ENCODE data around the gene ROBO1. TPM values are rescaled to one million over a fixed set of nuclear protein-coding genes. Genes with fewer than 3 reads are reported as not detected.
"Not testable (repeated sequence)": the region's sequence is repeated elsewhere in the genome, so short reads cannot be mapped to it uniquely, and the experiment has no call there.

The ROBO1 gene
- total RNA-seq, 1 donor from 2014 or later = 18.7 TPM

DNA sequence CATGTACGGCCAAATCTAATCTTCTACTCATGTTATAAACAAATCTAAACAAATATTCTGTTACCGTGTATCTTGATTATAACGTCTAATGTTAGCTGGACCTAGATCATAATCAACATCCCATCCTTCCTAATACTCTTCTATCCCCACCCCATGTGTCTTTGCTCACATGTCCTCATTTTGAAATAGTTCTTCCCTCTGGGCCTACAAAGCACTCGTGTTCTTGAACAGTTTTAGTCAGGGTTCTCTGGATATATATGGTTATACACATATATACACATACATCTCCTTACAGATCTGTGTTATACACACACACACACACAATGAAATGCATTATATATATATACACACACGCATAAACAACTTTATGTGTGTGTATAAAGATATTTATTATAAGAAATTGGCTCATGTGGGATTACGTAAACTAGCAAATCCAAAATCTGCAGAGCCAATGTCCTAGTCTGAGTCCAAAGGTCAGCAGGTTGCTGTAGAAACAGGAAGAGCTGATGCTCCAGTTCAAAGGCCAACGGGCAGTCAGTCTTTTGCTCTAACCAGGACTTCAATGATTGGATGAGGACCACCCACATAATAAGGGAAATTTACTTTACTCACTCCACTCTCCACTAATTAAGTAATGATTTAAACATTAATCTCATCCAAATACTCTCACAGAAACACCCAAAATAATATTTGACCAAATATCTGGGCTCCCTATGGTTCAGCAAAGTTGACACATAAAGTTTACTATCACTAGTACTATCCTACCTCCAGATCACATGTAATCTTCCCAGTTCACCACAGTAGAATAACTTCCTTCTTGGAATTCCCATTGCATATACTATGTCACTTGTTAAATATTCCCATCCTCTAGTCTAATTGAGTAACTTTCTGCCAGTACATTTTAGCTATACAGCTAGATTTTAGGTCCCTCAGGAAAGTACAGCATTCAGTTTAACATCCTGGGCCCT lies 450.0 kb downstream of the ROBO1 start:
- DNase-seq (ENCODE audit: low read depth) = no peak

DNA sequence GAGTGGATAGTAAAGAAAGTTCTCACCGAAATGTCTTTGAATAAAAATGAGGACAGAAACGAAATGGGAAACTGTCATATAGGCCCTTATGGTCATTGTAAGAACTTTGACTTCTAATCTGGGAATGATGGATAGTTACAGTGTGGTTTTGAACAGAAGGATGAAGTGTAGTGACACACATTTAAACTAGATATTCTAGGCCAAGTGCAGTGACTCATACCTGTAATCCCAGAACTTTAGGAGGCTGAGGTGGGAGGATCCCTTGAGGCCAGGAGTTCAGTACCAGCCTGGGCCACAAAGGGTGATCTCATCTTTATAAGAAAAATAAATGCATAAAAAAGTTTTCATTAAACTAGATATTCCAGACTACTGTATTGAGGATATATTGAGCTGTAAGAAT lies 452.8 kb downstream of the ROBO1 start:
- DNase-seq (ENCODE audit: low read depth) = no peak

DNA sequence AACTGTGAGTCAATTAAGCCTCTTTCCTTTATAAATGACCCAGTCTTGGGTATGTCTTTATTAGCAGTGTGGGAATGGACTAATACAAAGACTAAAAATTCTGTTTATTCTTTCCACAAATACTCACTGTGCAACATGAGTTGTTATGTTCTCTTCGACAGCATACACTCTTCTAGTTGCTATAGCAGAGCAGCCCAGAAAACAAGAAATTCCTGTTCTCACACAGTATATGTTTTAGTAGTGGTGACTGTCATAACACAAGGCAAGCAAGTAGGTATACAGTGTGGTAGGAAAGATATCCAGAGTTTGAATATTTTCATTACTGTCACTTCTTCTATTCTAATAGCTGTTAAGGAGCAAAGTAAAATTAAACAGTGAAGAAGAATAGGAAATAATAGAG lies 453.3 kb downstream of the ROBO1 start:
- no peak for DNase-seq (ENCODE audit: low read depth)

DNA sequence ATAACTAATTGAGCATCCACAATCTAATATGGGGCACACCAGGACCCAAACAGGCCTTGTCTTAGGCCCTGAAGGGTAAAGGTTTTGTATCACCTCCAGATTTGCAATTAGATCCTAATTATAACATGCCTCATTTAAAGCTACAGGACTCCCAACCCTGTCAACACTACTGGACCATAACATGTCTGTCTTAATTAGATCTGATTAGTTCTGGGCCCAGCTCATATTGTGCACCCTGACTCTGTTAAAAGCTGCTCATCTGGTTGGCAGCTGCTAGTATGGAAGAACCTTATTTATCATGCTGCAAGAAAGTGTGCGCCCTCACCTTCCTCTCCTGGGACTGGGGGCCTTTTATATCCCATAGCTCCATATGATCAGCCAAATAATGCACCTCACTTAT lies 457.8 kb downstream of the ROBO1 start:
- DNase-seq (ENCODE audit: low read depth) = no peak

DNA sequence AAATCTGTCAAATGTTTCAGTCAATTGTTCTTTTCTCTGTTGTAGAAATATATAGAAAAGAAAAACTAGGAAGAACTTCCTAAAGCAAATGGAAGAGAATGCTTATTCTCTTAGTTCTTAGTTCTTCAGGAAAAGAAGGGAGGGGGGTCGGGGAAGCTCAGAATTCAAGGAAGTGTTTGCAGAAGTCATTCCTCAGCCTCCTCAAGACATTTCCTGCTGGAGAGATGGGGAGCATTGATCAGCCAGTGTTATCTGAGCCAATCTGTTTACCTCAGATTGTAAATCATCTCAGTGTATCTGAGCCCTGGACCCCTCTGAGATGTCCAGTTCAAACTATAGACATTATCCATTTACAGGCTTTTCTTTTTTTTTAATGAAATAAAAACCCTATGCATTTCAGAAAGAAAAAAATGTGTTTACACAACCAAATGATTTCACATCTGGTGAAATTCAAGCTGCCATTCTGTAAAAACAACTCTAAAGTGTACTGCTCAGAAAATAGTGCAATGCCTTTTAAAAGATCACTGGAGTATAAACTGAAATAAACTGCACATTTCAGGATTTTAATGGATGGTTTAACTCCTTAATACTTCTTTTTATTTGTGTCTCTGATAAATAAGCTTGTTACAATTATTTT lies 460.7 kb downstream of the ROBO1 start:
- no peak for DNase-seq (ENCODE audit: low read depth)

DNA sequence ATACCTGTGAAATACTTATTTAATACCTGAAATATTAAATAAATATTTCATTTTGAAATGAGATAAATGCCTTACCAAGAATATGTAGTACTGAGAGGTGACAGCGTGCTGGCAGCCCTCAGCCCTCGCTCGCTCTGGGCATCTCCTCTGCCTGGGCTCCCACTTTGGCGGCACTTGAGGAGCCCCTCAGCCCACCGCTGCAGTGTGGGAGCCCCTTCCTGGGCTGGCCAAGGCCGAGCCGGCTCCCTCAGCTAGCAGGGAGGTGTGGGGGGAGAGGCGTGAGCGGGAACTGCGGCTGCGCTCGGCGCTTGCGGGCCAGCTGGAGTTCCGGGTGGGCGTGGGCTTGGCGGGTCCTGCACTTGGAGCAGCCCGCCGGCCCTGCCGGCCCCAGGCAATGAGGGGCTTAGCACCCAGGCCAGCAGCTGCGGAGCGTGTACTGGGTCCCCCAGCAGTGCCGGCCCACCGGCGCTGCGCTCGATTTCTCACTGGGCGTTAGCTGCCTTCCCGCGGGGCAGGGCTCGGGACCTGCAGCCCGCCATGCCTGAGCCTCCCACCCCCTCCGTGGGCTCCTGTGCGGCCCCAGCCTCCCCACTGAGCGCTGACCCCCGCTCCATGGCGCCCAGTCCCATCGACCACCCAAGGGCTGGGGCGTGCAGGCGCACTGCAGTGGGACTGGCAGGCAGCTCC lies 467.7 kb downstream of the ROBO1 start:
- not testable (repeated sequence) for DNase-seq (ENCODE audit: low read depth)

DNA sequence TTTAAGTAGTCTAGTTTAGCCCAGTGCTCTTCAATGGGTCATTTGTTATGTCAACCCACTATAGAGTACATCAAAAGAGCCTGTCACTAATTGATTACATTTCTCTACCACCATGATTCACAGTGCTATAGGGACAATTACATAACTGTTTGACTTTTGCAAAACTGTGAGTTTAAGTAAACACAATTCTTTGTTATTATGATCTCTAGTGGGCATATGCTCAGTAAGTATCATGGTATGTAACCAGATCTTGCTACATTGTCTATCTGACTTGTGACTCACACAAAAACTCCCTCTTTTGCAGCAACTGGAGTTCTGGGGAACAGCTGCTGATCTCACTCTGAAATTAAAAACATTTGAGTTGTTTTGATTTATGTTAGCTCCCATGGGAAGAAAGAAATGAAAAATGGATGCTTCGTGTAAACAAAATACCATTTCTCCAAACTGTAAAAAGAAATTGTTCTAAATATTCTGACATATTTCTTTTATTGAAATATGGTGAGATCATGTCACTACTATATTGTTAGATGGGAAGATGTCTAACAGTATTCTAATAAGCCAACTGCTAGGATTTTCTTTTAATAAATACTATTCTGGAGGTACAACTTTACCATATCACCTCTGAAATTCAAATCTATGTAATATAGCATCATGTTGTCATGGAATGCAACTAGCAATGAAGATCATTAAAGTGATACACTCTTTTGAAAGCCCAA lies 470.4 kb downstream of the ROBO1 start:
- peak; percentile 89 for DNase-seq (ENCODE audit: low read depth)

DNA sequence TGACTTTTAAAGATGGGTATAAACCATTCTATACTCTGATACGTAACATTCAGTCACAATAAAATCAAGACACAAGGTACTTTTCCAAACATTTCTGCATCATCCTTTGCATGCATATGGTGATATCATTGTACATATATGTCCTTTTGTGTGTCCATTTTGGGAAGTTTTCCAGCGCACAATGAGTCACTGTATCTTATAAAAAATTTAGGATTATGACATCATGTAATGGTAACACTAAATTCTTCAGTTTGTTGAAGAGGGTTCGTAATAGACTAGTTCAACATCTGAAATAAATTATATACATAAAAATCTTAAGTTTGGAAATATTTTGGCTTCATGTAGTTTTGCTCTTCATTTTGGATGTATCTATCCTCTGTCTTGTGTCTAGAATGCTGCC lies 480.9 kb downstream of the ROBO1 start:
- DNase-seq (ENCODE audit: low read depth) = no peak

DNA sequence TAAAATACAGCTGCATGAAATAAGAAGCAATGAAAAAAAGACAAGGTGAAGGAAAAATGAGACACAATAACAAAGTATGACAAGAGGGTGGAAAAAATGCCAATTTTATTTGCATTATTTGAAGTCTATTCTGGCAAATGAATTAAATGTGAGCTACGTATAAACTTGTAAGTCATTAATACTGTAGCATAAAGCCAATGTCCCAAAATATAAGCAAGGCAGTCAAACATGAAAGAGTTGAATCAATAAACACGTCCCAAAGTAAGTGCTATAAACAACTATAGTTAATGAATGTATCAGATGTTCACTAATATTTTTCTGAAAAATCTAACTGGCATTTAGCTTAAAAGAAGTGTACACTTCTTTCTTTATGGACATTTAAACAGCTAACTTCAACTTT lies 481.9 kb downstream of the ROBO1 start:
- DNase-seq (ENCODE audit: low read depth) = no peak

DNA sequence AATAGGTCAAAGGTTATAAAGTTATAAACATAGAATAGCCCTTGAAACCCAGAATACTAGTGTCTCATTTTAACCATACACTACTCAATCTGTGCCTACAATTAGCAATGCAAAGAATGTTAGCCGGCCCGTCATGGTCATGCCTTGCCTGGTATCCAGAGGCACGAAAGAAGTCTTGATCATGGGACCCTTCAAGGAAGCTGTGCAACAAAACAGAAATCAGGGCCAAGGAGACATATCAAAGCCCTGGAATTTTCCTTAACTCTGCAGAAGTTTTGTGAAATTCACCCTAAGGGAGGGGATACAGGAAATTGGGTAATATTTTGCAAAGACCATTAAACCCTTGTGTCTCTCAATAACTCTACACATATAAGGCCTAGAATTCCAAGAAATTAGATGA lies 482.4 kb downstream of the ROBO1 start:
- DNase-seq (ENCODE audit: low read depth) = no peak

DNA sequence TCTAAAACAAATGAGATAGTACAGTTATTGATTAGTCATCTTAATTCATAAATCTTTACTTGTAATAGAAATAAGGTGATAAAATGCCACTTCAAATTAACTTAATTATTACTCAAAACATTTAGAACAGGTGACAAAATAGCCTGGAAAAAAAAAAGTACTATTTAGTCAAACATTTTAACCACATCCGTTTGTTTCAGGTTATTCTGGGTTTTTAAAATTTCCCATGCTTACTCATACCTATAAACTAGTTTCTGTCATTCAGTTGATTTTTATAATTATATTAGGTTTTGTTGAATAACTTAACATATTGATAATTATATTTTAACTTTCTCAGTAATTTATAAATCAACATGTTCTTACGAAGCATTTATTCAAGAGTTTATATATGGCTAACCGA lies 483.0 kb downstream of the ROBO1 start:
- no peak for DNase-seq (ENCODE audit: low read depth)

DNA sequence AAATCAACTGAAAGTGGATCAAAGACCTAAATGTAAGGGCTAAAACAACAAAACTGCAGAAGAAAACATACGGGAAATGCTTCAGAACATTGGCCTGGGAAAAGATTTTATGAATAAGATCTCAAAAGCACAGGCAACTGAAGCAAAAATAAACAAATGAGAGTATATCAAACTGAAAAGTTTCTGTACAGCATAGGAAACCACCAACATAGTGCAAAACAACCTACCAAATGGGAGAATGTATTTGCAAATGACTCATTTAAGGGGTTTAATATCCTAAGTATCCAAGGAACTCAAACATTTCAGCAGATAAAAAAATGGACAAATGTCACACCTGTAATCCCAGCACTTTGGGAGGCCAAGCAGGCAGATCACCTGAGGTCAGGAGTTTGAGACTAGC lies 489.1 kb downstream of the ROBO1 start:
- no peak for DNase-seq (ENCODE audit: low read depth)

DNA sequence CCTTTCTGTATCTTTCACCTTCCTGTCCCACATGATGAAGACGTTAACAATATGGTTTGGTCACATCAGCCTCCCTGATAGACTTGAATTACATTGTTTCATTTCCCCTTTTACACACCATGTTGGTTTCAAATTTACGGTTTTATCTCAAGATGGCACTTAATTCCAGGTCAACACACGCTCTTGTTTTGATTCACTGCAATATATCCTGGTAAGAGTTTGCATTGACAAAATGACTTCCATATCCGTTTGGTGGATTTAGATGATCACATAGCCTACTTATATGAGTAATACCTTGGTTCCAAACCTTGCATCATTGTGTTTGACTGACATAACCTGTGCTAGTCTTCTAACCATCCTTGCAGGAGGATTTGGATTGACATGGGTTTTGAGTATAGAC lies 499.4 kb downstream of the ROBO1 start:
- no peak for DNase-seq (ENCODE audit: low read depth)

DNA sequence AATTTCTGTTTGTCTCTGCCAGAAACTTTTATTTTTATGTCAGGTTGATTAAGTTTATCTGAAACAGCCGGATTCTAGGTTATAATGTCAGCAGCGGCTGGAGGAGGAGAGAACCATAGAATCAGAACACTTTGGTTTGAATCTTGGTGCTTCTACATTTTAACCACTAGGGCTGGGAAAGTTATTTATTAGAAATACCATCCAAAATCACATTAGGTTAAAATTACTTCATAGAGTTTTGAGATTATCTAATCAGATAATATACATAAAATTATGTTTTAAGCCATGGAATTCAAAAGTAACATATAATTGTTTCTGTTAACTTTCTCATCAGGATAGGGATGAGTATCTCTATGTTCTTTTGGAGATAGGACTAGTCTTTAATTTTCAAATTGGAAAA lies 502.9 kb downstream of the ROBO1 start:
- DNase-seq (ENCODE audit: low read depth) = no peak

DNA sequence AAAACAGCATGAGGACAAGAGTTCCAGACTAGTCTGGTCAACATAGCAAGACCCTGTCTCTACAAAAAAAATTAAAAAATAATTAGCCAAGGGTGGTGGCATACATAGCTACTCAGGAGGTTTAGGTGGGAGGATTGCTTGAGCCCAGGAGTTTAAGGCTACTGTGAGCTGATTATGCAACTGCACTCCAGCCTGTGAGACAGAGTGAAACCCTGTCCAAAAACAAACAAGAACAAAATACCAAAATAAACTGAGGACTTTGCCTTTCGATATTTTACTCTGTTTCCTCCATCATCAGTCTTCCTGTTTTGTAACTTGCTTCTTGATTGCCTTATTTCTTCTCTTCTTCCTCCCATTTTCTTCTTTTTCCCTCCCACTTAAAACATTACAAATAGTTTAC lies 504.4 kb downstream of the ROBO1 start:
- no peak for DNase-seq (ENCODE audit: low read depth)

DNA sequence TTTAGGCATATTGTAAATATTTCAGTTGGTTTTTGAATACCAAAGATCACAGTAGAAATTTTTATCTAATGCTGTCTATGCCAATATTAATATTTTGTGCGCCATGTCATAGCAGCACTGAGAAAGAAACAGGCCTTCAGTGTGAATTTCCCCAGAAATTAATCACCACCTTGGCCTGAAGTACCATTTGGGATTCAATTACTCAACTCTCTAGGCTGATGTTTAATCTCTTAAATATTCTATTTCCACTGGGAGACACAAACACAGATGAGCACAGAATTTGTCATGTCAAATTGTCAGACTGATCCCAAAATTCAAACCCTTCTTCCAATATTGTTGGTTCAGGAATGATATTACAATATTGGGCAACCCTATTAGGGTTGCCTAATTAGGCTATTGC lies 509.3 kb downstream of the ROBO1 start:
- no peak for DNase-seq (ENCODE audit: low read depth)

DNA sequence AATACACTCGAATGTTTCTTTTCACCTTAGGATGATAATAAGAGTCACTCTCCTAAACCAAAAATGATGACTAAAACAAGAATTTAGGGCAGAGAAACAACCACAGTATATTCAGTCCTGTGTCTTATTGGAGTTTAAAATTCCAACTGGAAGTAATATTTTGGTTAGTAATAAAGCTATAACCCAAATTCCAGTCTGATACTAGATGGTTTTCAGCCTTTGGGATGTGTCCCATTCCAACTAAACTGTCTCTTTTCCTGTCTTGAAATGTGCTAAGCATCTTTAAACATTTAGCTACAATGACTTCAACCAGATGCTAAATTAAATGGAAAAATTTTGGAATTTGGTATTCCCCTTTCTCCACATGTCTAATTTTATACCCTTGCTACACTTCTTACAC lies 510.0 kb downstream of the ROBO1 start:
- DNase-seq (ENCODE audit: low read depth) = no peak

DNA sequence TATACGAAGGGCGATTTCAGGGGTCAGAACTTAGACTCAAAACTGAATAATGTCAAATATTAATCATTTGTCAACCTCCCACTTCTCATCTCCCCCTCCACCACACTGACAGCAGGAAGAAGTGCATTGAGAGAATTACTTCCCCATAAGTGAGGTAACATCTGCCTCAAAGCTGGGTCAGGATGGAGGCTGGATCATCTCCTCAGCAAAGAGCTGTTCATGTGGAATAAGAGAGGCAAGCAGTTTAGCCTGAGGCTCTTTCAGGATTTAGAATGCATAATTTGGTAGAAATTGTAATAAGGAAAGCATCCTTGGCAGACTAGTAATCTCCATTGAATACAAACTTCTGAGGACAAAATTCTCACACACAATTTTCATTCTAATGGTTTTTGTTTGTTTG lies 512.1 kb downstream of the ROBO1 start:
- DNase-seq (ENCODE audit: low read depth) = no peak

DNA sequence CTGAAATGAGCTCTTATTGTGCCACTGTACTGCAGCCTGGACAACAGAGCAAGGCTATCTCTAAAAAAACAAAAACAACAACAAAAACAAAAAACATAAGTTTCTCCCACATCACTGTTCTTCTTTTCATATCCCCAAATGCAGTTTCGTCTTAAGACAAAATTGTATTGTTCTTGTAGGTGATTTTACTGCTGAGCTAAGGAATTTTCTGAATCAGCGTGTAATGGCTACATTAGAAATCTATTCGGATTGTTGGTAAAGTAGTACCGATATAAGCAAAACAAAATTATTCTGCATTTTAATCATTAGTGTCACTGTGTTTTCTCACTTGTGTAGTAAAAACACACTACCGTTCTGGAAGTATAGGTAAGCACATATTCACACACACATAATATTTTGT lies 512.5 kb downstream of the ROBO1 start:
- no peak for DNase-seq (ENCODE audit: low read depth)

DNA sequence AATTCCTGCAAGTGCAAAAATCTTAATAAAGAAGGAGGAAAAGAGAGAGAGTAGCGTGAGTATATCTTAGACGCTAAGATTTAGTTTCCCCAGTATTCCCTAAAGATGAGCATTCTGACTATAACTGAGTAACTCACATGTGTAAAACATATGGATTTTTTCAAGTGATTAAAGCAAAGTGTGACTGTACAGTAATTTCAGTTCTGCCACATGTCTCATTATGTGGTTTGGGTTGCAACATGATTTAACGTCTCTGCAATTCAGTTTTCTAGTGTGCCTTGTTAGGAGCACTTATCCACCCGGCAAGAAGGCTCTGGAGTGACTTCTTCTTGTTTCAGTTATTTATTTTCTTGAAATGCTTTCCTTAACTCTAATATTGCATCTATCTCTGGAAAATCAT lies 514.1 kb downstream of the ROBO1 start:
- DNase-seq (ENCODE audit: low read depth) = no peak

DNA sequence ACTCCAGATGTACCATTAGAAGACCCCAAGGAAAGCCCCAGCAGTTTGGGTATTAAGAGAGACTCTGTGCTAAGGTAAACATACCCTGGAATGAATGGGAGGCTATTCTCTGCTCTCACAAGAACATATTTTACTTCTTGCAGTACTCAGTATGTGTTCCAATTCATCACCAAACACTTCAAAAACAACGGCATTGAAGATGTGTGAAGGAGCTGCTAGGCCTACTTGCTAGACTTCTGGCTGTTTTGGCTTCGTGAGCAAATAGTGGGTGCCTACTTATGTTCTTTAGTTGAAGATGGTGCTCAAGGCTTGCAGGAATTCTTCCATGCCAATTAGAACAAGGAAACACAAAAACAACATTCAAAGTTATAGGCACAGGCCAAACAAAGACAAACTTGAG lies 514.5 kb downstream of the ROBO1 start:
- DNase-seq (ENCODE audit: low read depth) = no peak

DNA sequence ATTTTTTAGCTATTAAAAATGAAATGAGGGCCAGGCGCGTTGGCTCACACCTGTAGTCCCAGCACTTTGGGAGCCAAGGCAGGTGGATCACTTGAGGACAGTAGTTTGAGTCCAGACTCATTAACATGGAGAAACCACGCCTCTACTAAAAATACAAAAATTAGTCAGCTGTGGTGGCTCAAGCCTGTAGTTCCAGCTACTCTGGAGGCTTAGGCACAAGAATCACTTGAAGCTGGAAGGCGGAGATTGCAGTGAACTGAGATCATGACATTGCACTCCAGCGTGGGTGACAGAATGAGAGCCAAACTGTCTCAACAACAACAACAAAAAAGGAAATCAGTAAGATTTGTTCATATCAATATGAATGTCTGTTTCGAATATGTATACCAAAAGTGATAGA lies 517.1 kb downstream of the ROBO1 start:
- peak; percentile 55 for DNase-seq (ENCODE audit: low read depth)

Data from myocyte (in vitro differentiated cells).